ENCODE results near the gene EPB41L2. TPM values are rescaled to one million over a fixed set of nuclear protein-coding genes. Genes with fewer than 3 reads are reported as not detected.

Gene EPB41L2
- total and polyA plus RNA-seq, 2 experiments from 2014 or later = 76.2 to 91.7 TPM

- Histone ChIP-seq H3K79me2 (replicated peaks; ENCODE audit: insufficient read depth) (no peaks in the 10 kb centered on the region), H3K4me1 (ENCODE audit: insufficient read depth) (peaks cover 29% of the 10 kb centered on the region), H4K20me1 (replicated peaks; ENCODE audit: insufficient read depth) (no peaks in the 10 kb centered on the region), H2AFZ (no peak overlapping the region), H3K4me3 (no peak overlapping the region), H3F3A (replicated peaks; ENCODE audit: low read depth) (no peaks in the 10 kb centered on the region), H3K36me3 (ENCODE audit: insufficient read depth) (no peaks in the 10 kb centered on the region), H3K4me2 (peak overlapping the region; percentile 64), H3K27ac (ENCODE audit: low read depth) (peak overlapping the region; percentile 39), H3K9me2 (ENCODE audit: insufficient read depth) (no peaks in the 10 kb centered on the region), H3K27me3 (ENCODE audit: insufficient read depth) (no peaks in the 10 kb centered on the region)
- H3K36me3 Mint-ChIP-seq (ENCODE audit: low read depth) = peaks cover 9% of the 10 kb centered on the region; the same call in 1 of the 3 replicates
- peaks cover 29% of the 10 kb centered on the region for H3K4me1 Mint-ChIP-seq
- H3K27me3 Mint-ChIP-seq (ENCODE audit: insufficient read depth, low read depth, poor library complexity) = no peaks in the 10 kb centered on the region
- H3K4me3 Mint-ChIP-seq = peak overlapping the region; percentile 12; the same call in 2 of the 3 replicates
- TF ChIP-seq EZH2 (IDR thresholded peaks at IDR 0.05; ENCODE audit: low read depth, unreplicated experiment) (no peak), STAT1 (IDR thresholded peaks at IDR 0.05; ENCODE audit: unreplicated experiment) (no peak), ZNF114 (CRISPR knock-in tag; IDR thresholded peaks at IDR 0.05) (no peak), CREB1 (CRISPR knock-in tag; IDR thresholded peaks at IDR 0.05; ENCODE audit: low read depth) (no peak), EZH2phosphoT487 (IDR thresholded peaks at IDR 0.05; ENCODE audit: unreplicated experiment) (no peak), ETS1 (IDR thresholded peaks at IDR 0.05) (no peak)
- no peaks in the 10 kb centered on the region for H3K9me3 Mint-ChIP-seq
- peak overlapping the region; percentile 86 for H3K27ac Mint-ChIP-seq
- peak; percentile 59 for ATAC-seq
- DNase-seq (ENCODE audit: low spot score) = peak; percentile 27
Measured at GRCh38 chr6:130945401-130945919, 117.6 kb downstream of the EPB41L2 start.

GRCh38 chr6:130944486-130944885, 118.6 kb downstream of the EPB41L2 start:
- H3K27me3 Mint-ChIP-seq (ENCODE audit: insufficient read depth, low read depth, poor library complexity) = no peaks in the 10 kb centered on the region
- H3K36me3 Mint-ChIP-seq (ENCODE audit: low read depth) = peaks cover 9% of the 10 kb centered on the region; the same call in 1 of the 3 replicates
- Histone ChIP-seq H3K27me3 (ENCODE audit: insufficient read depth) (no peaks in the 10 kb centered on the region), H3K79me2 (replicated peaks; ENCODE audit: insufficient read depth) (no peaks in the 10 kb centered on the region), H3K27ac (ENCODE audit: low read depth) (no peak overlapping the region), H3K4me2 (peak overlapping the region; percentile 64; the same call in 1 of the 2 replicates), H3K36me3 (ENCODE audit: insufficient read depth) (no peaks in the 10 kb centered on the region), H3K4me1 (ENCODE audit: insufficient read depth) (peaks cover 29% of the 10 kb centered on the region), H2AFZ (no peak overlapping the region), H3K9me2 (ENCODE audit: insufficient read depth) (no peaks in the 10 kb centered on the region), H3F3A (replicated peaks; ENCODE audit: low read depth) (no peaks in the 10 kb centered on the region), H3K4me3 (no peak overlapping the region), H4K20me1 (replicated peaks; ENCODE audit: insufficient read depth) (no peaks in the 10 kb centered on the region)
- H3K4me3 Mint-ChIP-seq = no peak overlapping the region
- peak overlapping the region; percentile 27; the same call in 1 of the 2 replicates for H3K27ac Mint-ChIP-seq
- no peaks in the 10 kb centered on the region for H3K9me3 Mint-ChIP-seq
- DNase-seq (ENCODE audit: low spot score) (no peak), ATAC-seq (peak; percentile 51)
- H3K4me1 Mint-ChIP-seq = peaks cover 29% of the 10 kb centered on the region
- no peak for TF ChIP-seq REST (IDR thresholded peaks at IDR 0.05; ENCODE audit: unreplicated experiment)
- no peak for TF ChIP-seq POLR2AphosphoS5 (IDR thresholded peaks at IDR 0.05; ENCODE audit: low read depth)
- TF ChIP-seq NANOG (IDR thresholded peaks at IDR 0.05; ENCODE audit: borderline replicate concordance) = no peak
- no peak for TF ChIP-seq ZNF114 (CRISPR knock-in tag; IDR thresholded peaks at IDR 0.05)
- TF ChIP-seq CREB1 (CRISPR knock-in tag; IDR thresholded peaks at IDR 0.05; ENCODE audit: low read depth) = no peak
- no peak for TF ChIP-seq ZNF331 (CRISPR knock-in tag; IDR thresholded peaks at IDR 0.05; ENCODE audit: low read depth)
- TF ChIP-seq EZH2 (IDR thresholded peaks at IDR 0.05; ENCODE audit: low read depth, unreplicated experiment) = no peak
- TF ChIP-seq ZNF462 (CRISPR knock-in tag; IDR thresholded peaks at IDR 0.05) = no peak
- TF ChIP-seq STAT1 (IDR thresholded peaks at IDR 0.05; ENCODE audit: unreplicated experiment) = no peak

Data from GM23338 (cell line).